HG03565 (cell line): ENCODE data around the gene TBL1X.

Source experiments
- ATAC-seq: cut with Tn5 transposase; IDR thresholded peaks from one replicate; pipeline ENCODE4 v1.9.1; 2021; ENCODE audit warnings: mild to moderate bottlenecking, moderate library complexity; ENCODE audit not compliant: unreplicated experiment

Gene TBL1X

DNA sequence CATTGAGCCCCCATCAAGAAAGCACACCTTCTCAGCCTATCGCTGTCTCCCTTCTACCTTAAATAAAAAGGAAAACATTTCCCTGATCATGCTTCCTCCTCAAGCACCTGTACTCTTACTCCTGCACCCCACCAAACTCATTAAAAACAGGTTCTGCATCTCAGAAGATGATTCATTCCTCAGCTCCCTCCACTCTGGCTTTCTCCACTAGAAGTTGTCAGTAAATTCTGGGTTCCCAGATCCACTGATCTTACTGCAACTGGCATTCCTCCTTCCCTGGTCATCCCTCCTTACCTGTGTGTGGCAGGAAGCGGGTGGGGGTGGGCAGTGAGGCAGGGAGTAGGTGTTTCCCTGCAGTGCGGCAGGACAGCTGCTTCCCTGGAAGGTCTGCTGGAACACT lies 192.0 kb downstream of the TBL1X start:
- no peak for ATAC-seq

DNA sequence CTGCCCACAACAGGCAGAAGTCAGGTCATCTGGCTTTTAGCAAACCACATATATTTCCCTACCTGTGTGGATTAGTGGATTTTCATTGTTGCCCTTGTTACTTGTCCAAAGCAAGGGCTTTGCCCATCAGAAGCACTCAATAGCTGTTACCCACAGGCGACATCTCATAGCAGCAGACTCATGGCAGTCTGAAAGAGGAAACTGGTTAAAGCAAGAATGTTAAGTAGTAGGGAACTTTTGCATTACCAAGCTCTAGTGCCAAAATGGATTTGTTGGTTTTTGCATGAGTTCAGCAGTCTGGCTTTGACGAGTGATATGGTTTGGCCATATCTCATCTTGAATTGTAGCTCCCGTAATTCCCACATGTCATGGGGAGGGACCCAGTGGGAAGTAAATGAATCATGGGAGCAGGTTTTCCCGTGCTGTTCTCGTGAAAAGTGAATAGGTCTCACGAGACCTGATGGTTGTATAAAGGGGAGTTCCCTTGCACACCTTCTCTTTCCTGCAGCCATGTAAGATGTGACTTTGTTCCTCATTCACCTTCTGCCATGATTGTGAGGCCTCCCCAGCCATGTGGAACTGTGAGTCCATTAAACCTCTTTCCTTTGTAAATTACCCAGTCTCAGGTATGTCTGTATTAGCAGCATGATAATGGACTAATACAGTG lies 192.9 kb downstream of the TBL1X start:
- no peak for ATAC-seq

DNA sequence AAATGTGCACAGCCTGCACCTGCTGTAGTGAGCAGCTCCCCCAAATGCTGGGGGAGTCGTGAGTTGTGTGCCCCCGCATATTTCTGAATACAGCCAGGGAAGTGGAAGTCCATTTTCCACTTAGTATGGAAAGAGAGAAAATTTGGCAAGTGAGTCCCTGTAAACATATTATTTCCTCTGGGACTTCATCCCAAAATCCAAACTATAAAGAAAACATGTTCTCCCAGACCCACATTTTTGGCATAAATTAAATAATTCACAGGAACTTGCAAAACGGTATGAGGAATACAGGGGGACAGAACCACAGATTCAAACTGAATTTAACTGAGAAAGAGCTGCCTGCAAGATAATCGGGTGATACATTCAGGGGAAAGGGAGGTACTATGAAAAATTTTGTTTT lies 193.6 kb downstream of the TBL1X start:
- ATAC-seq = no peak

DNA sequence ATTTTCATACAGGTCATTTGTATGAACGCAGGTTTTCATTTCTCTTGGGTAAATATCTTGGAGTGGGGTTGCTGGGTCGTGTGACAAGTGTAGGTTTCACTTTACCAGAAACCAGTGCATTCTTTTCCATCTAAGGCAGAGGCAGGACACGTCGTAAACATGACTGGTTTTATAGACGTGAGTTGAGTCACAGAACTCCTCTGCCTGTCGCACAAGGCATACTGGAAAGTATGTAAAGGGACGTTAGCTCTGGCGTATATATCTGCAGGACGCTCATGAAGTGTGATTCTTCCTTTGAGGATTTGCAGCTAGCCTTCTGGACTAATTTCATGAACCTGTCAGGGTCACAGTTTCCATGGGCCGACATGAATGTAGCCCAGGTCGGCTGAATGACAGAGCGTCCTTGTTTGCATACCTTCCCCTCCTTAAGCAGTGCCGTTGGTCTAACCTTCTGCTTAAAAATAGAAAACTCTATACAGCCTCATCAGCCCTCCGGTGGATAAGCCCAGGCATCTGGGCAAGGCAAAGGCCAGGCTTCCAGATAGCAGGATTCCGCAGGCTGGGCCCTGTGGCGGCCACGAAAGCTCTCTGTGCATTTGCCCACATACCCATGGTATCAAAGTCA lies 194.8 kb downstream of the TBL1X start:
- no peak for ATAC-seq

DNA sequence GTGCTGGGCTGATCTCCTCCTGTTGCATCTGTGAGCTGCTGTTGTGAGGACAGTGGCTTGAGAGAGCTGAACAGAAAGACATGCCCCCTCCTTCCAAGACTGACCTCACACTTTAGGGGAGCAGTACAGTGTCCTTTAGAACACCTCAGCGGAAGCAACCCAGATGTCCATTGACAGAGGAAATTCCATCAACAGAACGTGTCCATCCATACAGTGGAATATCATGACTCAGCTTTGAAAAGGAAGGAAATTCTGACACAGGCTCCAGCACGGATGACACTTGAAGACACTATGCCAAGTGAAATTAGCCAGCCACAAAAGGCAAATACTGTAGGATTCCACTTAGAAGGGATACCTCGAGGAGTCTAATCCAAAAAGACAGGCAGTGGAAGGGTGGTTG lies 197.3 kb downstream of the TBL1X start:
- no peak for ATAC-seq

DNA sequence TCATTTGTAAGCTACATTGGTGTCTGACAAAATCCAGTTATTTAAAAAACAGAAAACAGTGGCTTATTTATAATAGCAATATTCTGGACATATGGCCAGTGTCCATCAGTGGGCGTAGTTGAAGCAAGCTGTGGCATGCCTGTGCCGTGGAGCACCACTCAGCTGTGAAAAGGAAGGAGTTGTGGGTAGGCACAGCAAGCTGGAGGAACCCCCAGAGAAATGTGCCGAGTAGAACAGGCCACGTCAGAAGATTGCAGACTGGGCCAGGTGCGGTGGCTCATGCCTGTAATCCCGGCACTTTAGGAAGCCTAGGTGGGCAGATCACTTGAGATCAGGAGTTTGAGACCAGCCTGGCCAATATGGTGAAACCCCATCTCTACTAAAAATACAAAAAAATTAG lies 198.4 kb downstream of the TBL1X start:
- no peak for ATAC-seq

DNA sequence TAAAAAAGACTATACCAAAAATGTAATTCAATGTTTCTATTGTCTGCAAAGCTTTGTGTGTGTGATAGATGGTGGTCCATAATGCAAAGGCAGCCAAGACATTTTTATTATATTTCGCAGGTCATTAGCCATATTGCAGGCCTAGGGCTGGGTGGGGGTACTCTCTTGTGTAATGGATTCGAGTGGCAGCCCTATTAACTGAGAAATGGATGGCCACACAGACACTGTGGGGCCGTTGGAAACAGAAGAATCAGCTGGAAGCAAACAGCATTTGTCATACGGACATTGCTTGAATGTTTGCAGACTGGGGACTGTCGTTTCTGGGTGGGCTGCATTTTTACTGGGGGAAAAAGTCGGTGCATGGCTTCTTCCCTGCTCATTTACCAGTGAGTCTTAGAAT lies 199.4 kb downstream of the TBL1X start:
- no peak for ATAC-seq

DNA sequence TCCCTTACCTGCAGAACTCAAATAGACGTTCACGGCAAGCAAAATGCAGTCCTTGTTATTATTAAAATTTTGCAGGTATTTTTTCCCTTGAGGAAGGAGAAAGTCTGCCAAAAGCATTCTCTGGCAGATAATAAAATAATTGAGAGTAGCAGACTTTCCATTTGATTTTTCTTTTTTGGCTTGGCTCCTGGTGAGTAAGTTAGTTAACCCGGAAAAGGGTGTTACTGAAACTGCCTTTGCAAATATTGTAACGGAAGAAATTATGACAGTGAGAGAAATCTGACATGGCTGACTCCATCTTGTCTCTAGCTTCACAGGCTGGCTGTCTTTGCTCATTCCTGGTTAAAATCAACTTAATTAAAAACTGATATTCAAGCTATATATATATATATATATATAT lies 200.3 kb downstream of the TBL1X start:
- no peak for ATAC-seq

DNA sequence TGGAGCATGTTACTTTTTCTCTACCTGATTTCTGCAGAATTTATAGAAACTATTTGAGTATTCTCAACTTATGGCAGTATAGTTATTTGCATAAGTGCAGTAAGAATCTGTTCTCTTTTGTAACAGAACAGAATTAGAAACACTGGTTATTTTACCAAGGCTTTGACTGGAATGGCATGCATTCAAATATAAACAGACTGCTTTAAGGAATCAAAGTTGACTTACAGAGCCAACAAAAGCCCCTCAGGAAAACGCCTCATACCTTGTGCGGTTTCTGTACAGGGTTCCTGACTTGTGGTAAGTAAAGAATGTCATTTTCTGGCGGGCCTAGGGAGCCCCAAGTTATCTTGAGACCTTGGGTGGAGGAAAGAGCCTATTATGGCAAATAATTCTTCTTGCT lies 203.7 kb downstream of the TBL1X start:
- ATAC-seq = no peak

DNA sequence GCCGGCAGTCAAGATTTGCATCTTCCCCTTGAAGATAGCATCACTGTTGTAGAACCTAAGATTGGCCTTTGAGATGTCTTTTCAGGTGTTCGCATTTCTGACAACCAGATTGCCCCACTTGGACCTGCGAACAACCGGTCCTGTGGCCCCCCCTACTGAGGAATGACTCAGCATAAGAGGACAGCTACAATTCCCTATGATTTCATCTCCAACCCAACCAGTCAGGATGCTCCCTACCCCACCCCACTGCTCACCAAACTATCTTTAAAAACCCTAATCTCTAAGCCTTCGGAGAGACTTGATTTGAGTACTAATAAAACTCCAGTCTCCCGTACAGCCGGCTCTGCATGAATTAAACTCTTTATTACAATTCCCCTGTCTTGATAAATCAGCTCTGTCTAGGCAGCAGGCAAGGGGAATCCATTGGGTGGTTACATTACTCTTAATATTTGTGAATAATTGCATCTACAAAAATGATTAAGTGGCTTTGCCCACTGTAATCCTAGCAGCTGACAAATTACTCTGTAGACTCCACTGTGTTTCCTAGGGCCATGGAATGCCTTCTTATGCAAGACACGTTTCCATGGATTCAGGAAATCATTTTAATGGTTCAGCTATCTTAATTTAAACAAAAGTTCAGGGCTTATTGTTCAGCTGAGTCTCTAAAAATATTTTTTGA lies 205.4 kb downstream of the TBL1X start:
- ATAC-seq = no peak

DNA sequence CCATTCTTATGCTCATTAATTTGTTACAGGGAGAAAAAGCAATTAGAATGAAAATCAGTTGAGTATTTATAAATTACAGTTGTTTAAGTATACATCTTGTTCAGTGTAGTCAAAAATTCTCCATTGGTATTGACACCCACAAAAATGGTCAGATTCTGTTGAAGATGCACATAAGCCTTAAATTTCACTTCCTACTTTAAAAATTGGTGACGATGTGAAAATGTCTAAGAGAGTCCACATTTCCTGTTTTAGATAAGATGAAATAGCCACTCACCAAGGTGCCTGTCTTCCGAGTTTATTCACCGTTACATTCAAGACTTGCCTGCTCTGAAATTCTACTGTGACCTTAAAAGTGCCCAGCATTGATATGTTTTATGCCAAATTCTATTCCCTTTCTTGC lies 207.1 kb downstream of the TBL1X start:
- ATAC-seq = no peak

DNA sequence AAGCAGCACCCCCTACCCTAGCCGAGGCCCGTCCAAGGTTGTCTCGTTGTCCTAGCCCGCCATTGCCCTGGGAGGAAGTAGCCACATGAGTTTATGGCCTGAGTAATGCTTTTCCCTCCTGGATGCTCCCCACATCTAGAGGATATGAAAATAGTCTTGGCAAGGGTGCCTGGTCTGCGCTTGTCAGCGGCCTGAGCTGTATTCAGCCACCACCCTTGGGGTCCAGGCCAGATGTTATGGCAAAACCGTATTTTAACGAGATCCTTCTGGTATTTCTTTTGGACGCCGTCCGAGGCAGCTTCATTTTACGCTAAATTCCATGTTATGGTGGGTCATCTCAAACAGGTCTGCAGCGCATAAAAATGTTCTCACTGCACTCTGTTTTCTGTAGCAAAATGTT lies 211.4 kb downstream of the TBL1X start:
- ATAC-seq = no peak

DNA sequence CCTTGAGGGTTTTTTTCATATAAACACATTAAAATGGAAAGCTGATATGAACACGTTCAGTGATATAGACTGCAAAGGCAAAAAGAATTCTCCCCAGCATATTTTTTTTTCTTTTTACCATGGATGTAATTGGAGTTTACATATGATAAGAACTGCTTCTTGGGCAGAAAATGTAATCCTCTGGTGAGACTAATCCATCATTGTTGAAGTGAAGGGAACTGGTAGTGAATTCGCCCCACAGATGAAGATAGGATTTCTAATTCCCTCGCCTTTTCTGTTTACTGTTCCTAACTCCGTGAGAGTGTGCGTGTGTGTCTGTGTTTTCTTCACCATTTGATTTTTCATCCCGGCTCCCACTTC lies 211.9 kb downstream of the TBL1X start:
- ATAC-seq = no peak

DNA sequence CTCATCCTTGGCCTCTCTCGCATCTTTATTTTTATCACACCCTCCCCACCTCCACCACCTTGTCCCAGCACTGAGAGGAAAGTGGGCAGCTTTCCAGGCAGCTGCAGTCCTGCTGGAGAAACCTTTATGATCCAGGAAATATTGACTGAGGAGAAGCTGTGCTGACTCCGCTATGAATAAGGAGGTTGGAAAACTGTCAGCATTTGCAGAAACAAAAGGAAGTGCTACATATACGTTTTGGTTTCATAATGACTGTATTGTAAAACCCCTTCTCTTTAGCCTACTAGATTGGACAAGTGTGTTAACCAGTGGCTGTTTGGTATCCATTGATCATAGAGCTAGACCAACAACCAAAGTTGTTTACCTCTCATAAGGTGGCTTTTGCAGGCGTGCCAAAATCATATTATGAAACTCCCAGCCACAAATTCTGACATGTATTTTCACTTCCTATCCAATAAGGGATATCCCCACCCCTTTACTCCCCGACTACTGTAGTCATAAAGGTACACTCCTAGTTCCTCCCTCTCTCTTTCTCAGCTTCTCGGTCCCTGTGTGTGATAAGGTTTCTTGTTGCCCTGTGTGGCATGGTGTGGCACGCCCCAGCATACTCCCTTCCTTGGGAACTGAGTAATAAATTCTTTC lies 212.4 kb downstream of the TBL1X start:
- ATAC-seq = peak; percentile 98

DNA sequence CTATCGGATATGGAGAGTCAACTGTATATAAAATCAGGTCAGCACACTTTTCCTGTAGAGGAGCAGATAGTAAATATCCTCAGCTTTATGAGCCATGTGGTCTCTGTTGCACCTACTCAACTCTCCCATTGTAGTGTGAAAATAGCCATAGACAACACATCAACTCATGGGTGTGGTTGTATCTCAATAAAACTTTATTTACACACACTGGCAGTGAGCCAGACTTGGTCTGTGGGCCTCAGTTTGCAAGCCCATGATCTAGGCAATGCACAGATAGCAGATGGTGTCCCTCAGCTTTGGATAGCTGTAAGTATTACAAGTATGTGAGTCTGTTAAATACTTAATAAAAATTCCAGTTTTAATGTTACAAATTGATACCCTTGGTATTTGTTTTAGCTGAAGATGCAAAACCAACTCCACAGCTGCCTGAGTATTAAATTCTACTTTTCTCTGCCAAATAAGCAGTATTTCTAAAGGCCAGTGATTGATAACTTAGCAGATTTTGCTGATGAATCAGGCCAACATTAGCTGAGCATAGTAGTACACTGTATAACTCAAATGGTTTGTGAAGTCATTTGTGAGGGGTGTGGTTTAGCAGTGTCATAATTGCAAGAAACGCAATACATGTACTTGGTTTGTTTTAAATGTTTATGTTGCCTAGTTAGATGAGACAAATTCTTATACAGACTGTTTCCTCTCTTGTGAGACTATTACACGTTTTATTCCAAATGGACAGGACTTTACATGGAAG lies 213.5 kb downstream of the TBL1X start:
- no peak for ATAC-seq

DNA sequence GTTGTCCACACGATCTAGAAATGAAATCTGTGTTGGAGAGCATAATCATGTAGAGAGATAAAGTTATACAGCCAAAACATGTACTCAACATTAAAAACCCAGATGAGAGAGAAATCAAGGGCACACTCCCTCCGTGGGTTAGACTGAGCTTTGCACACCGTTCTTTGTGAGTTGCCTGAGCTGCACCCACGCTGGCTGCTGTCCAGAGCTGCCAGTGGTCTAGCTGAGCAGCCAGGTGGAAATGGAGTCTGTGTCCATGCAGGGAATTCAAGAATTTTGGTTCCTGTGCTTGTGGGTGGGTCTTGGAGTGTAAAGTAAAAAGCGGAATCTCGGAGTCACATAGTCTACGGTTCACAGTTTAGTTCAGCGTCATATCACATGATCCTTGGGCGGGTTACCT lies 216.2 kb downstream of the TBL1X start:
- ATAC-seq = no peak

DNA sequence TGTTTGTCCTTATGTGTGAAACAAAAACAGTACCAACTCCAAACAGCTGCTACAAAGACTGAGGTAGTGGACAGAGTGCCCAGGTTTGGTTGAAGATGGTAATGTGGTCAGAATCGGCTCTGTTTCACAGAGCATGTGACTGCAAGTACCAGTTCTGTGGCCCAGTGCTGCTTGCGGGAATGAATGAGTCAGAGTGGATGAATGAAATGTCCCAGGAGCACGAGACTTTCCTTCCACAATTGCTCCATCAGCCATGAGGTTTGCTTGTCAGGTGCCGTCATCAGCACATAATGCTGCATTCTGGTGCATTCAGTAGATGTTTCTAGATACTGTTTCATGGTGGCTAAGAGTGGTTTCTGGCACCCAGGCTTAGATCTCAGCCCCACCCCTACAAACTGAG lies 216.6 kb downstream of the TBL1X start:
- no peak for ATAC-seq

DNA sequence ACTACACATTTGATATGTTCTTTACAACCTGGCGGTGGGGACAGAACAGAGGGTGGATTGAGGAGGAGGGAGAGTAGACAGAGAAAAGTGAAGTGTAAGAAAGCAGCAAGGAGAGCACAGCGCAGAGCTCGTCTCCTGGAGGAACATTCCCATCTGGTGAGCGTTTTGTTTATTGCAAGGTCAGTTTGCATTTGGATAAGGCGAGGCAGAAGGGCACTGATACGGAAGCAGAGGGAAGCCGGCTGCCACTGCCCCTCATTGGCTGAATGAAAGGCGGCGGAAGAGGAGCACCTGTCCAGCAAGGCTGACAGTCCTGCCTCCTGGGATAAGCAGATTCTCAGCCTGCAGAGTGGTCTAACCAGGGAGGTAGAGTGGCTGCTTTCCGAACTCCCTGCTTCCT lies 217.6 kb downstream of the TBL1X start:
- ATAC-seq = no peak

DNA sequence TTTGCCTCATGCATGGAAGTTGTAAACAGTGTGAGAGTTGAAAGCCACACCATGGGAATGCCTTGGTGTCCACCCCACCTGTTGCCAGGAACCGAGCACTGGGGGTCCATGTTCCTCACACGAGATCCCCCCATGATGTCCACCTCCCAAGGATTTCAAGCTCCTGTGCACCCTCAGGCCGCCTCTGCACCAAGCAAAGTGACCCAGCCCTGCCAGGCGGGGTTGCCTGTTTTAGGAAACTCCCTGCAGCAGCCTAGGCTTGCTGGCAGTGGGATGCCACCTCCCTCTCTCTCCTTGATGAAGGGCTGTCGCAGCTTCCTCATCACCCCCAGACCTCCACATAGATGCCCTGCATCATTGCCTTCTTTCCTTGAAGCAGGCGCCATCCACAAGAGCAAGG lies 218.0 kb downstream of the TBL1X start:
- ATAC-seq = no peak

DNA sequence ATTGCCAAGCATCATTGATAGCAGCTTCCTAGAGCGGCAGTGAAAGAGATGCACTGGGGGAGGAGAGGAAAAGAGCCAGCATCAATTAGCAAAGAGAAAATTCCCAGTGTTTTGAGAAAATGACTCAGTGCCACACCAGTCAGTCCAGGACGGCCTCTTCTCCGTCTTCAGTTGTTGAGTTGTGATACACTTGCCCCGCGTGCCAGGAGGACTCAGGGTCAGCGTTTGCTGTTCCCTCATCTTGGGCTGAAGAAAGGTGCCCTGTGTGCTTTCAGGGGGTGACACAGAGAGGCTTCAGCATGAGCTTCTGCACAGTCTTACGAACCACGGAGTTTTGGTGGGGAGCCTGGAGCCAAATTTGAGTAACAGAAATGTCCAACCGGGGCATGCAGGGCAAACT lies 218.5 kb downstream of the TBL1X start:
- ATAC-seq = no peak

DNA sequence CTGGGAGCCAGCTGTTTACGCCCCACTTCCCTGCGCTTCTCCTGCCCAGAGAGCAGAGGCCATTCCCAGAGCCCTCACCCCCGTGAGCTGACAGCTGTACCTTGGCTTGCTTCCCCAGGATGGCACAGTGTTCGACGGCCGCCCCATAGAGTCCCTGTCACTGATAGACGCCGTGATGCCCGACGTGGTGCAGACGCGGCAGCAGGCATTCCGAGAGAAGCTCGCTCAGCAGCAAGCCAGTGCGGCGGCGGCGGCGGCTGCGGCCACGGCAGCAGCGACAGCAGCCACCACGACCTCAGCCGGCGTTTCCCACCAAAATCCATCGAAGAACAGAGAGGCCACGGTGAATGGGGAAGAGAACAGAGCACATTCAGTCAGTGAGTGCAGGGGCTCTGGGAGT lies 223.0 kb downstream of the TBL1X start:
- ATAC-seq = no peak
